Fibroblast of peridontal ligament (primary cell): ENCODE results near the gene GAGE13.
"Not testable (repeated sequence)": the region's sequence is repeated elsewhere in the genome, so short reads cannot be mapped to it uniquely, and the experiment has no call there.

ENCODE experiments used
- DNase-seq: peaks from one replicate; pipeline ENCODE4 v3.0.0-alpha.2; 2010; ENCODE audit errors: extremely low read depth

GAGE13 gene, protein sequence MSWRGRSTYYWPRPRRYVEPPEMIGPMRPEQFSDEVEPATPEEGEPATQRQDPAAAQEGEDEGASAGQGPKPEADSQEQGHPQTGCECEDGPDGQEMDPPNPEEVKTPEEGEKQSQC

DNA sequence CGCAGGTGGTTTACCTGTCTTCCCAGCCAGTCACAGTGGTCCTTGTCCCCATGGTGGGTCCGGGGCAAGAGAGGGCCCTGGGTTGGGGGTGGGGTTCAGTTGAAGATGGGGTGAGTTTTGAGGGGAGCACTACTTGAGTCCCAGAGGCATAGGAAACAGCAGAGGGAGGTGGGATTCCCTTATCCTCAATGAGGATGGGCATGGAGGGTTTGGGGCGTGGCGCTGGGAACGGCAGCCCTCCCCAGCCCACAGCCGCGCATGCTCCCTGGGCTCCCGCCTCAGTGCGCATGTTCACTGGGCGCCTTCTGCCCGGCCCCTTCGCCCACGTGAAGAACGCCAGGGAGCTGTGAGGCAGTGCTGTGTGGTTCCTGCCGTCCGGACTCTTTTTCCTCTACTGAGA is at the start of gene GAGE13:
Gene GAGE13 (plus strand): TSS at position 301 of the 400 bp plus-strand sequence. CDS start 1,156 bp downstream, outside the sequence.
- DNase-seq: not testable (repeated sequence)

DNA sequence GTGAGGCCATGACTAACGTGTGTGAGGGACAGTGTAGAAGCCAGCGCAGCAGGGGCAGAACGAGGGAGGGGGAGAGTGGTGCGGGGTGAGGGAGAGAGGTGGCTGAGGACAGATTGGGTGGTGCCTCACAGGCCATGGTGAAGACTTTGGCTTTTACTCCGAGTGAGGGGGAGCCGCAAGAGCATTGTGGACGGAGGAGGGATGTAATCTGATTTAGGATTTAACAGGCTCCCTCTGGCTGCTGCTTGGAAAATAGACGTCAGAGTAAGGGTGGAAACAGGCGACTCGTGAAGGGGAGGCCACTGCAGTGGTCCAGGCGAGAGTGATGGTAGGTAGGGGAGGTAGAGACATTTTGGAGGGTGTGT is 48.8 kb upstream of the GAGE13 start:
- peak; percentile 38 for DNase-seq

DNA sequence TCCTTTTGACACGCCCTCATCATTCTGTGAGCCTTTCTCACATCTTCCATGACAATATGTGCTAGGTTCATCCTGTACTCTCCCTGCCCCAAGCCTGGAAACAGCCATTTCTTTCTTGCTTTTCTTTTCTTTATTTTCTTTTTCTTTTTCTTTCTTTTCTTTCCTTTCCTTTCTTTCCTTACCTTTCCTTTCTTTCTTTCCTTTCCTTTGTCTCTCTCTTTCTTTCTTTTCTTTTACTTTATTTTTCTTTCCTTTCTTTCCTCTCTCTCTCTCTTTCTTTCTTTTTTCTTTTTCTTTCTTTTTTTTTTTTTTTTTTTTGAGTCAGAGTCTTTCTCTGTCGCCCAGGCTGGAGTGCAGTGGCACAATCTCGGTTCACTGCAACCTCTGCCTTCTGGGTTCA is 47.2 kb upstream of the GAGE13 start:
- DNase-seq: no peak

DNA sequence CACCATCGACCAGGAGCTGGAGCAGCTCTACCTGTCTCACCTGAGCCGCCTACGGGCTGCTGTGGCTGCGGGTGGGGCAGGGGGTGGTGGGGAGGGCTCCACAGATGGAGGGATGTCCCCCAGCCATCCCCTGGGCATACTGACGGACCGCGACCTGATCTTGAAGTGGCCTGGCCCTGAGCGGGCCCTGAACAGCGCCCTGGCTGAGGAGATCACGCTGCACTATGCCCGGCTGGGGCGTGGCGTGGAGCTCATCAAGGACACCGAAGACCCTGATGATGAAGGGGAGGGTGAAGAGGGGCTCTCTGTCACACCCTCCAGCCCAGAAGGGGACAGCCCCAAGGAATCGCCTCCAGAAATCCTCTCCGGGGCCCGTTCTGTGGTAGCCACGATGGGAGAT is 45.2 kb upstream of the GAGE13 start:
- DNase-seq: no peak

DNA sequence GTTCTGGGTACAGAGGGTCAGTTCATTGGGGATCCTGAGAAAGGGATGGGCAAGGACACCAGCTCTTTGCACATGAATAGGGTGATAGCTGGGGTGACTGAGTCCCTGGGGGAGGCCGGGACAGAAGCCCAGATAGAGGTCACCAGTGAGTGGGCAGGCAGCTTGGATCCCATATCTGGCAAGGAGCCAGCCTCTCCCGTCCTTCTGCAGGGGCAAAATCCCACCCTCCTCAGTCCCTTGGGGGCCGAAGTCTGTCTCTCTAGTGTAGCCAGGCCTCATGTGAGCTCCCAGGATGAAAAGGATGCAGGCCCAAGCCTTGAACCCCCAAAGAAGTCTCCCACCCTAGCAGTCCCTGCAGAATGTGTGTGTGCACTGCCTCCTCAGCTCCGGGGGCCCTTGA is 44.8 kb upstream of the GAGE13 start:
- no peak for DNase-seq

DNA sequence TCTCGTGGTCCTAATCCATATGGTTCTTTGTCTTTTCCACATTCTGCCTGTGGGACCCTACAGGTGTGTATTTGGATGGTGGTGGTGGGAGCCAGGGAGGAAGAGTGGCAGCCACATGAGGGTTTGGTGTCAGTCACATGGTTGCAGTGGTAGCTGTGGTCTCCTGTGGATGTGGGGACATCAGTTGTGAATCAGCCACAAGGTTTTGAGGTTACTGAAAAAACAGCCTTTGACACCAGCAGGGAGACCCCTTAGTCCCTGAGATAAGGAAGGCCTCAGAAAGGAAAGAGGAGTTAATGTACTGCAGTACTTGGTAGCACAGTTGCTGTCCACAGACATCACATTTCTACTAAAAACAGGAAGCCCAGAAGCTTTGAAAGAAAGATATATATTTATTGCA is 43.7 kb upstream of the GAGE13 start:
- no peak for DNase-seq

DNA sequence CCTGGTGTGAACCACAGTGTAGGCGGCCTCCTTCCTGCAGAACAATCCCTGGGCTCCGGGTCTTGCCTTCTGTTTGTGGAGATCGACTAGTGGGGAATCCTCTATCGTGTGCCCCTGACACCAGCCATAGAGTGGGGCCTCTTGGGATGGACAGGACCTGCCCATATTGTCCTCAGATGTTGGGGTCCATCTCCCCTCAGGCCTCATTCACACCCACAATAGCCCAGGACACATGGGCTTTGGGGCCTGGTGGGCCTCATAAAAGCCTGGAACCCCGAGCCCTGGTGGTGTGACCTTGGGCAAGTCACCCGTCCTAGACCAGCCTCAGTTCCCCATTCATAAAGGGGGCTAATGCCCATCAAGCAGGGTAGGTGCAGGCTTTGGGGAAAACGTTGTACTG is 41.2 kb upstream of the GAGE13 start:
- no peak for DNase-seq

DNA sequence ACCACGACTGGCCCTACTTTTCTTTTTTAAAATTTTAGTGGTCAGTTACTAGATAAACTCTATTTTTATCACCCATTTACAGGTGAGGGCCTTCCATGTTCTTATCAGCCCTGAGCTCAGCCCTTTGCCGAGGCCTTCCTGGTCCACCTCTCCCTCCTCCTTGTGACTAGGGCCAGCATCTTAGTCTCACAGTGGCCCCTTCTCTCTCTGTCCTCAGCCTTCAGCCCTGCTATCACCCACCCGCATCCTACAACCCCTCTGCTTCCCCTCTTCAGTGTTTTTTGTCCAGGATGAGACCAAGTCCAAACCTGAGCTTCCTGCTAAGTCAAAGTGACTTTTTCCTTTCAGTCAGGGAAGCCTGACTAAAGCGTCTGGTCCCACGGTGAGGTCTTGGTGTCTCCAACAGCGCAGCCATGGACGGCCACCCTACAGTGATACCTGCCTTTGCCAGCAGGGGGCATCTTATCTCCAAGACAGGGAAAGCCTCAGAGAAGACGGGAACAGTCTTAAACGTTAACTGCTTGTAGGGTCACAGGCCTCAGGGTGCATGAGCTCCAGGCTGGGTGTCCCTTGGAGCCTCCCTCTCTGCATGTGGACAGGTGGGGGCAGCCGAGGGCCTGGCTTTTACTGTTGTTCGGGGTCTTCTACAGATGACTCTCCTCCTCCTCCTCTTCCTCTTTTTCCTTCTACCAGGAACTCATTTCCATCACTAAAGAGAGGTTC is 39.6 kb upstream of the GAGE13 start:
- DNase-seq: peak; percentile 58

DNA sequence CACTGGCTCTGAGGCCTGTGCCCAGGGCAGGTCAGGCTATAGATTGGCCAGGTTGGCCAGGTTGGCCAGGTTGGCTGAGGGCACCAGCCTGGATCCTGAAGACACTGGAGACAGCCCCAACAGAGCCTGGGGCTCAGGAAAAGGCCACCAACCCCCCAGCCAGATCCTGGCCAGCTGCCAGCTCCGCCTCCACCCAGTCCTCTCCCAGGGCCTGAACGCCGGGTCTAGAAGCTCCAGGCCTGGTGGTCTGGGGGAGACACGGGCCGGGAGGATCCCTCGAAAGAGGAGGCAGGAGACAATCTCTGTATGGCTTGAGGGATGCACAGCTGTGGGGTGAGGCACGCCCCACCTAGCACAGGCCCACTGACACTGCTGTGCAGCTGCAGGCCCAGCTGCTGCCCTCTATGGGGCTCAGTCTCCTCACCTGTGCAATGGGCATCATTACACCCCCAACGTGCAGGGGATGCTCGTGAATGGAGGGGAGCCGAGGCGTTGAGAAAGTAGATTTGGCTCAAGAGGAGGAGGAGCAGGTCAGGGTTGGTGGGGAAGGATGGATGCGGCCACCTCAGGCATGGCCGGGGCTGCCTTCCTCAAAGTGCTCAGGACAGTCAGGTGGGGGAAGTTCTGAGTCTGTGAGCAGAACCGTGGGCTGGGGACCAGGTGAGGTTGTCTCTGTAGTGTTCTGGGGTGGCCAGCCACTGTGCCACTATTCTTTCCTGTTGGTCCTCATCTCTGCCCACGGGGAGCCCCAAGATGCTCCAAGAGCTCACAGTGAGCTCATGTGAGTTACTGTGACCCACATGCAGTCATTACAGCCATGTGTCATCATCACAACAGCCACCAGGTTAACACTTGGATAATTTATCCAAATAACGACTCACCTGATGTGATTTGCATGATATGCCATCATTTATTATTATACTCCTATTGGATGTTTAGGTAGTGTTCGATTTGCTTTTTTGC is 38.7 kb upstream of the GAGE13 start:
- no peak for DNase-seq

DNA sequence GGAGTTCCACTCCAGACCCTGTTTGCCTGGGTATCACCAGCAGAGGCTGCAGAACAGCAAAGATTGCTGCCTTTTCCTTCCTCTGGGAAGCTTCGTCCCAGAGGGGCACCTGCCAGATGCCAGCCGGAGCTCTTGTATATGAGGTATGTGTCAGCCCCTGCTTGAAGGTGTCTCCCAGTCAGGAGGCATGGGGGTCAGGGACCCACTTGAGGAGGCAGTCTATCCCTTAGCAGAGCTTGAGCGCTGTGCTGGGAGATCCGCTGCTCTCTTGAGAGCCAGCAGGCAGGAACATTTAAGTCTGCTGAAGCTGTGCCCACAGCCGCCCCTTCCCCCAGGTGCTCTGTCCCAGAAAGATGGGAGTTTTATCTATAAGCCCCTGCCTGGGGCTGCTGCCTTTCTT is 32.1 kb upstream of the GAGE13 start:
- not testable (repeated sequence) for DNase-seq

DNA sequence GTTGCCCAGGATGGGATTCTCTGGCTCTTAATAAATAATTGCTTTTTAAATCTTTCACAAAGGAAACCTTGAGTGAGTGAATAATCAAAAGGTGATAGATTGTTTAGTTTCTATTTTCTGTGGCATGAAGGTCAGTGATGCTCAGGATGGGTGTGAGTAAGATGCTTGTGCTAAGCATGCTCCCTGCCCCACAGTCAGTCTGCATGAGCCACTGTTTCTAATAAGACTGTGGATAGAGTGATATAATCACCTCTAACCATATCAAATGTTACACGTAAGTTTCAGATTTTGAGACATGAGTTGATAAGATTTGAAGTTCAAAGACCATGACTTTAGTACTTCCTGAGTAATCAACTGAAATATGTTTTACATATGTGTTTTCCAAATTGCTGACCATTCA is 30.7 kb upstream of the GAGE13 start:
- no peak for DNase-seq

DNA sequence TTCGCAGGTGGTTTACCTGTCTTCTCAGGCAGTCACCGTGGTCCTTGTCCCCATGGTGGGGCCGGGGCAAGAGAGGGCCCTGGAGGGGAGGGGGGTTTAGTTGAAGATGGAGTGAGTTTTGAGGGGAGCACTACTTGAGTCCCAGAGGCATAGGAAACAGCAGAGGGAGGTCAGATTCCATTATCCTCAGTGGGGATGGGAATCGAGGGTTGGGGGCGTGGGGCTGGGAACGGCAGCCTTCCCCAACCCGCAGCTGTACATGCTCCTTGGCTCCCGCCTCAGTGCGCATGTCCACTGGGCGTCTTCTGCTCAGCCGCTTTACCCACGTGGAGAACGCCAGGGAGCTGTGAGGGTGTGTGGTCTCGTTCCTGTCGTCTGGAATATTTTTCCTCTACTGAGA is 28.0 kb upstream of the GAGE13 start, which contains the start of gene GAGE10:
Gene GAGE10 (plus strand): TSS at position 301 of the 400 bp plus-strand sequence. CDS start 1,214 bp downstream, outside the sequence.
- no peak for DNase-seq

DNA sequence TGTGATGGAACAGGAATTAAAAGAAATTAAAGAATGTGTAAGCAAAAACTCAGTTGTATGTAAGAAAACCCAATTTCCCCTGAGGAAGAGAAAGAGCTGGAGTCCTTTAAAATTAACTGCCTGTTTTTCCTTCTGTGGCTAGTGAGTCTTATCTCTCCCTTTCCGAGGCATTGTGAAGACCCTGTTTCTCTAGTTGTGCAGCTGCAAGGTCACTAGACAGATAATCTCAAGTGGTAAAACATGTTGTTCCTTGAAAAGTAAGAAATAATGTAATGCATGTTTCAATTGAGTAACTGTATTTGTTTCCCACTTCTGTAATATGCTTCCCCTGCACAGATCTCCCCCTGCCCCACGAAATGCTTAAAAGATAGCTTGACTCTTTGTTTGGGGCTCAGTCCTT is 23.6 kb upstream of the GAGE13 start:
- DNase-seq: not testable (repeated sequence)

DNA sequence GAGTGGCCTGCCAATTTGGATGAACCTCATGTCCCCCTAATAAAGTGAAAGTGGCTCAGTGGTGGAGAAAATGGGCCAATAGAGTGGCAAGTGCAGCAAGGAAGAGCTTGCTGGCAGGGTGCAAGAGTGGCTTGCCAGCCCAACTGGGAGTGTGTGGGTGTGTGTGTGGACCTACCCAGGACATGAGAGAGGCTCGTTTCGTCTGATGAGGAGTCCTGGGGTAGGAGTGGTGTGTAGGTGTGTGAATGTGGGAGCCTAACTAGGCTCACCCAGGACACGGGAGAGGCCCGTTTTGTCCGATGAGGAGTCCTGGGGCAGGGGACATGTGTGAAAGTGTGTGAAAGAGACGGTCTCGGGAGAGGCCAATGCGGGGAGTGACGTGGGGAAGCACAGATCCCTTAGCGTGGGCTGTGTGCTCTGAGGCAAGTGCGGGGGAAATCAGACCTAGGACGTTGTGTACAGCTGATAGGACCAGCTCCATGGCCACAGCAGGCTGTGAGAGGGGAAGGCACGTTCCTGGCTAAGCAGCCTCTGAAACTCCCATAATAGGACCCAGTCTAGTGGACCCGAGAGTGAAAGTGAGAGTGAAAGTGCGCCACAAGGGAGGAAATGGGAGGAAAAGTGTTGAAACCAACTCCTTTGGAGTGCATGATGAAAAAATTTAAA is 22.6 kb upstream of the GAGE13 start:
- DNase-seq: peak; percentile 49

DNA sequence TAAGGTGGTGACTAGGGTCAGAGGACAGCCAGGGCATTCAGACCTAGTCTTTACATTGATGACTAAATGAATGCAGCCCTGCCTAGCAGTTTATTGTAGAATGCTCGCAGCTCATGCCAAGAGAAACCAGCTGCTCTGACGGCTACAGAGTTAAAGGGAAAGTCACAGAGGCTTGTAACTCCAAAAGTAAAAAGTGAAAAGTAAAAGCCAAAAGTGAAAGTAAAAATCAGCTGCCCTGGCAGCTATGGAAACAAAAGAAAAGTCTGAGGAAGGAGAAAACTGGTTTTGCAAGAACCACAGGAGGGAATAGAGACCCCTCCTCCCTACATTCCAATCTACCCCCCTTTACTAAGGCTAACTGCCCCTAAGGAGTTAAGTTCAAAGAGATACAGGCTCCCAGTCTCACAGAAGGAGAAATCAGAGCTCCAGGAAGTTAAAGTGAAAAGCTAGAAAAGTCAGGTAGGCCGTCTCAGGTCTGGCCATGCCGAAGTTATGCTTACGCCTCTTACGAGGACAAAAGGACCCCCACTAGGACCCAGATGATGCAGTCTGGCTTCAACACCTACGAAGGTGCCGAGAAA is 21.9 kb upstream of the GAGE13 start:
- peak; percentile 54 for DNase-seq

DNA sequence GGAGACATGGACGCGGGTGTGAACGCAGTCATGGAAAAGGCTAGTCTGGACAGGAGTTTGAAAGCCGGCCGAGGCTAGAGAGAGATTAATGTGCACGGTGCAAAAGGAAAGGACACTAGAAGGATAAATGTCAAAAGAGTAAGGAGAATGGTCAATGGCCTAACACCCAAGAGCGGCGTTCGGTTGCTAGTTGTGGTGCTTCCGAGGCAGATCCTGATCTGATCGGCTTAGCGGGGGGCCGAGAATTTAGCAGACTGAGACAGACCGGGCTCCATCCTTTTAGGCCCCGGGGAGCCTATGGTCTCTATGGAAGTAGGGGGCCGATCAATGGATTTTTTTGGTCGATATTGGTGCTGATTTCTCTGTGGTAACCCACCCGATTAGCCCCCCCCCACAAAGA is 21.0 kb upstream of the GAGE13 start:
- no peak for DNase-seq

DNA sequence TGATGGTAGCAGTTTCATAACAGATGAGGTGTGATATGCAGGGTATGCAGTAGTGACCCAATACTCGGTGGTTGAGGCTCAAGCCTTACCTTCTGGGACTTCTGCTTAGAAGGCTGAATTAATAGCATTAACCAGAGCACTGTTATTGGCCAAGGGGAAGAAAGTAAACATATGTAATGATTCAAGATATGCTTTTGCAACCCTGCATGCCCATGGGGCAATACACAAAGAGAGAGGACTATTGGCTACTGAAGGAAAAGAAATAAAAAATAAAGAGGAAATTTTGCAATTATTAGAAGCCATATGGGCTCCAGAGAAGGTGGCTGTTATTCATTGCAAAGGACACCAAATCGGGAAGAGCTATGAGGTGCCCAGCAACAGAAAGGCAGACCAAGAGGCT is 19.2 kb upstream of the GAGE13 start:
- DNase-seq: no peak

DNA sequence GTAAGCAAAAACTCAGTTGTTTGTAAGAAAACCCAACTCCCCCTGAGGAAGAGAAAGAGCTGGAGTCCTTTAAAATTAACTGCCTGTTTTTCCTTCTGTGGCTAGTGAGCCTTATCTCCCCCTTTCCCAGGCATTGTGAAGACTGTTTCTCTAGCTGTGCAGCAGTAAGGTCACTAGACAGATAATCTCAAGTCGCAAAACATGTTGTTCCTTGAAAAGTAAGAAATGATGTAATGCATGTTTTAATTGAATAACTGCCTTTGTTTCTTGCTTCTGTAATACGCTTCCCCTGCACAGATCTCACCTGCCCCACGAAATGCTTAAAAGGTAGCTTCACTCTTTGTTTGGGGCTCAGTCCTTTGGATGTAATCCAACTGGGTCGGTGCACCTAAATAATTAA is 15.3 kb upstream of the GAGE13 start:
- no peak for DNase-seq

DNA sequence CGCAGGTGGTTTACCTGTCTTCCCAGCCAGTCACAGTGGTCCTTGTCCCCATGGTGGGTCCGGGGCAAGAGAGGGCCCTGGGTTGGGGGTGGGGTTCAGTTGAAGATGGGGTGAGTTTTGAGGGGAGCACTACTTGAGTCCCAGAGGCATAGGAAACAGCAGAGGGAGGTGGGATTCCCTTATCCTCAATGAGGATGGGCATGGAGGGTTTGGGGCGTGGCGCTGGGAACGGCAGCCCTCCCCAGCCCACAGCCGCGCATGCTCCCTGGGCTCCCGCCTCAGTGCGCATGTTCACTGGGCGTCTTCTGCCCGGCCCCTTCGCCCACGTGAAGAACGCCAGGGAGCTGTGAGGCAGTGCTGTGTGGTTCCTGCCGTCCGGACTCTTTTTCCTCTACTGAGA is 9.6 kb upstream of the GAGE13 start, which contains the start of gene GAGE12J:
Gene GAGE12J (plus strand): TSS at position 301 of the 400 bp plus-strand sequence. CDS start 1,157 bp downstream, outside the sequence.
- DNase-seq: not testable (repeated sequence)

DNA sequence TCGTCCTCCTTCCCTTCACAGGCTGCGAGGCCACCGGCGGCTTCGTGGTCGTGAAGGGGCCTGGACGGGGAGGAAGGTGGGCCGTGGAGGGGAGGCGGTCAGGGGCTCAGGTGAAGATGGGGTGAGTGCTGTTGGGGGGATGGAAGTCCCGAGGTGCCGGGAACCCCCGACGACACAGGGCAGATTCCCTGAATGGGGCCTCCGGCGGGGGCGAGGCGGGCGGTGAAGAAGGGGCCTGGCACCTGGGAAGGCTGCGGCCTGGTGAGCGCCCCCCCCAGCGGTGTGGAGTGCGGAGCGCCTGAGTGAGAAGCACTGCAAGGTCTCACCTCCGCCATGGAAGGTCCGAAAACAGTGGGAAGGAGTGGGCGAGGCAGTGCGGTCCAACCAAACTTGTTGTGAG is 9.1 kb upstream of the GAGE13 start:
- not testable (repeated sequence) for DNase-seq

DNA sequence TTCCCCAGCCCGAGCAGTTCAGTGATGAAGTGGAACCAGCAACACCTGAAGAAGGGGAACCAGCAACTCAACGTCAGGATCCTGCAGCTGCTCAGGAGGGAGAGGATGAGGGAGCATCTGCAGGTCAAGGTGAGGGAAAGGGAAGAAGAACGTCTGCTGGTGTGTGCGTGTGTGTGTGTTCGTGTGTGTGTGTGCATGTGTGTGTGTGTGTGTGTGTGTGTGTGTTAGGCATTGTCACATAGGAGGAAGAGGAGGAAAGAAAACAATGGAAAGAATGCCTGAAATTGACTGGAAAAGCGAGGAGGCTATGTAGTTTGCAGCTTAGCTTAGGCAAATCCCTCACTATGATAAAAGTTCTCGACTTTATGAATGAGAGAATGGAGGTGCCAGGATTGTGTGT is 7.6 kb upstream of the GAGE13 start:
- not testable (repeated sequence) for DNase-seq
